Testis (tissue), 3 donors: ENCODE results near the gene PRDX6. TPM values are rescaled to one million over a fixed set of nuclear protein-coding genes. Genes with fewer than 3 reads are reported as not detected.

Experiments used
- DNase-seq: peaks from one replicate; pipeline ENCODE4 v3.0.0-alpha.2; 2019
- H3K27ac ChIP-seq, 2 donors: fragments of 200-600 bp; sonication (generic); one replicate each; pipeline ENCODE4 v1.5.1; 2019
- H3K27me3 ChIP-seq: fragments of 200-600 bp; sonication (generic); one replicate; pipeline ENCODE4 v1.5.1; 2019
- H3K36me3 ChIP-seq: fragments of 200-600 bp; sonication (generic); one replicate; pipeline ENCODE4 v1.5.1; 2017; ENCODE audit warnings: low read depth; ENCODE audit errors: missing control alignments
- H3K4me1 ChIP-seq: fragments of 200-600 bp; sonication (generic); one replicate; pipeline ENCODE4 v1.5.1; 2019
- H3K4me3 ChIP-seq, 2 donors: fragments of 200-600 bp; sonication (generic); one replicate each; pipeline ENCODE4 v1.5.1; 2017 to 2019
- H3K9me3 ChIP-seq: fragments of 200-600 bp; sonication (generic); one replicate; pipeline ENCODE4 v1.5.1; 2017
- CTCF ChIP-seq, 3 experiments: fragments of 450-650 bp in 2 of 3; fragments of 200-600 bp in 1 of 3; sonication (generic) in 1 of 3; IDR thresholded peaks; one replicate each; pipeline ENCODE4 v1.5.1; 2016 to 2019; ENCODE audit warnings: antibody characterized with exemption in 3 of 3, mild to moderate bottlenecking in 2 of 3, moderate library complexity in 1 of 3
- POLR2A ChIP-seq: fragments of 450-650 bp; IDR thresholded peaks from one replicate; pipeline ENCODE4 v1.6.1; 2017; ENCODE audit warnings: antibody characterized with exemption, mild to moderate bottlenecking, moderate library complexity
- WGBS, 2 donors: methylation state at CpG; one replicate each; pipeline ENCODE4 v1.1.5; 2018; 5-methylcytosine and 5-hydroxymethylcytosine counted together
- intact Hi-C: fragments of 100-400 bp; cut with DNase I; formaldehyde crosslinking; loops from one replicate; pipeline ENCODE4 v1.15.1; 2023; ENCODE audit warnings: low total_unique reads
- polyA plus RNA-seq: library from polyadenylated mRNA; stranded (reverse); fragments of 350-450 nt; fragmentation: Illumina TruSeq; extraction: RNeasy Lipid Tissue Mini Kit (QIAGEN cat#74804); gene quantifications from one replicate; pipeline ENCODE4 v1.2.3, GENCODE V29; 2014; ENCODE audit warnings: low read depth, low replicate concordance; ENCODE audit not compliant: insufficient read depth
- total RNA-seq, 2 donors: library from RNA; depleted of rRNA; stranded (reverse); fragments of >200 nt; gene quantifications; one replicate each; pipeline ENCODE4 v1.2.3, GENCODE V29; 2016

The PRDX6 gene
- total and polyA plus RNA-seq, 3 donors from 2014 or later: 376 to 458 (median 385) TPM

- no peak for DNase-seq
- WGBS, 2 donors: 70 to 74% methylated on average over 4 of the region's 4 CpGs
- TF ChIP-seq CTCF (IDR thresholded peaks at IDR 0.05) (no peak), POLR2A (no peak)
- Histone ChIP-seq H3K27ac (no peak overlapping the region), H3K27me3 (no peaks in the 10 kb centered on the region), H3K9me3 (no peaks in the 10 kb centered on the region), H3K4me3 (no peak overlapping the region), H3K36me3 (no peaks in the 10 kb centered on the region), H3K4me1 (no peaks in the 10 kb centered on the region)
- intact Hi-C loops: no loop called here
Observed at GRCh38 chr1:173499729-173500128, 22.6 kb downstream of the PRDX6 start.

DNA sequence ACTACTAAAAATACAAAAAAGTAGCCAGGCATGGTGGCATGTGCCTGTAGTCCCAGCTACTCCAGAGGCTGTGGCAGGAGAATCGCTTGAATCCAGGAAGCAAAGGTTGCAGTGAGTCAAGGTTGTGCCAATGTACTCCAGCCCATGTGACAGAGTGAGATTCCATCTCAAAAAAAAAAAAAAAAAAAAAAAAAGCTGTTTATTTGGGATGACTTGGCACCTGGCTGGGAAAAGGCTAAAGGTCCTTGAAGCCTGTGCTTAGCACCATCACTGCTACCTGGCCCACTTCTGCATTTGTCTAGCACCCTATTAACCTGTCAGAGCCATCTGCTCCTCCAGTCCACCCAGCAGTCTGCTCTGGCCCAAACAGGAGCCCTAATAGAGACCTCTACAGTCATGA, 25.0 kb downstream of the PRDX6 start:
- 73 to 75% methylated on average over 1 of the region's 1 CpG for WGBS, 2 donors
- no peaks in the 10 kb centered on the region for H3K36me3 ChIP-seq
- no peak for DNase-seq
- no peaks in the 10 kb centered on the region for H3K4me1 ChIP-seq
- TF ChIP-seq POLR2A (no peak), CTCF (IDR thresholded peaks at IDR 0.05) (no peak)
- H3K4me3 ChIP-seq: no peak overlapping the region
- intact Hi-C loops: no loop called here
- no peak overlapping the region for H3K27ac ChIP-seq
- H3K9me3 ChIP-seq: no peaks in the 10 kb centered on the region
- no peaks in the 10 kb centered on the region for H3K27me3 ChIP-seq

- whole genome bisulfite sequencing, 2 donors: 55 to 74% methylated on average over 4 of the region's 4 CpGs
- intact Hi-C loops: no loop called here
Observed at GRCh38 chr1:173503391-173503790, 26.3 kb downstream of the PRDX6 start.

GRCh38 chr1:173504268-173504667, 27.1 kb downstream of the PRDX6 start:
- no peaks in the 10 kb centered on the region for H3K4me1 ChIP-seq
- intact Hi-C loops: no loop called here

More at GRCh38 chr1:173503391-173503790, 26.3 kb downstream of the PRDX6 start:
- TF ChIP-seq POLR2A: no peak
- no peak for TF ChIP-seq CTCF (IDR thresholded peaks at IDR 0.05)
- H3K9me3 ChIP-seq: no peaks in the 10 kb centered on the region
- no peaks in the 10 kb centered on the region for H3K4me1 ChIP-seq
- no peak overlapping the region for H3K4me3 ChIP-seq
- H3K27me3 ChIP-seq: no peaks in the 10 kb centered on the region
- no peaks in the 10 kb centered on the region for H3K36me3 ChIP-seq
- no peak overlapping the region for H3K27ac ChIP-seq
- no peak for DNase-seq

DNA sequence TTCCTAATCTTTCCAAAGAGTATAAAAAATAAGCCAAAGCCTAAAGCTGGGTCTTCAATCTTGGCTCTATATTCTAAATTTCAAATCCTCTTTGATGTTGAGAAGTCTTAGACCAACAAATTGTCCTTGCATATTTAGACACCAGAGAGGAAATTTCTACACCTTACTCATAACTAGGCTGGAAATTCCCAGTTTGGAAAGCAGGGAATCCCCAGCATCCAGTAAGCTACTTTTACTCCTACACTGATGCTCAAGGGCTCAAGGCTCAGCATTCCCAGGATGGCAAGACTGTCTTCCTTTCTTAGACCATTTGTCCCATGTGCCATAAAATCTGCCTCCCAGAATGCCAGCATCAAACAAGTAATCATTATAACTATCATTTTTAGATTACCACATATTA, 28.3 kb downstream of the PRDX6 start:
- intact Hi-C loops: no loop called here
- TF ChIP-seq POLR2A: no peak
- H3K4me1 ChIP-seq: no peaks in the 10 kb centered on the region

More at GRCh38 chr1:173504268-173504667, 27.1 kb downstream of the PRDX6 start:
- WGBS, 2 donors: 91 to 95% methylated on average over 4 of the region's 4 CpGs
- no peak for TF ChIP-seq POLR2A
- H3K27me3 ChIP-seq: no peaks in the 10 kb centered on the region
- no peak overlapping the region for H3K27ac ChIP-seq
- no peak overlapping the region for H3K4me3 ChIP-seq
- H3K36me3 ChIP-seq: no peaks in the 10 kb centered on the region
- no peaks in the 10 kb centered on the region for H3K9me3 ChIP-seq
- no peak for DNase-seq

DNA sequence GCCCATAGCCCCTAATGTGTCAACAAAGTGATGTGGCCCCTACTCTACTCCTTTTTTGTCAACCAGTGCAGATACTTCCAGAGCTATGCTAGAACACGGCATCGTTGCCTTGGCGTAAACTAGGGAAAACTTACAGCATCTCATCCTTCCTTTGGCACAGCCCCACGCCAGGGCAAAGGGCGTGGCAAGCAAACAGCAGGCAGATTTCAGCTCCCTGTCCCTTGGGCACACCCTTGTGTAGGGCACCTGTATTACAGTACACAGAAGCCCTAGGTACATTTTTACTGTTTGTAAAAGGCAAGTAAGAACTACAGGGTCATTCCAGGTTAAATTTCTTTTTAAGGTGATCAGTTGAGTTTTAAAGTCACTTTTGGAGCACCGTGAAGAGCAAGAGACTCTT, 29.3 kb downstream of the PRDX6 start:
- no peaks in the 10 kb centered on the region for H3K27me3 ChIP-seq
- TF ChIP-seq CTCF (IDR thresholded peaks at IDR 0.05): no peak
- TF ChIP-seq POLR2A: no peak
- H3K9me3 ChIP-seq: no peaks in the 10 kb centered on the region
- H3K36me3 ChIP-seq: no peaks in the 10 kb centered on the region
- WGBS, 2 donors: 90 to 91% methylated on average over 5 to 6 of the region's 6 CpGs
- no peaks in the 10 kb centered on the region for H3K4me1 ChIP-seq
- no peak overlapping the region for H3K27ac ChIP-seq
- intact Hi-C loops: no loop called here
- no peak overlapping the region for H3K4me3 ChIP-seq
- DNase-seq: no peak

More for the DNA sequence above, 28.3 kb downstream of the PRDX6 start:
- H3K27ac ChIP-seq: no peak overlapping the region
- H3K9me3 ChIP-seq: no peaks in the 10 kb centered on the region
- H3K4me3 ChIP-seq: no peak overlapping the region
- no peaks in the 10 kb centered on the region for H3K36me3 ChIP-seq
- DNase-seq: no peak
- no peaks in the 10 kb centered on the region for H3K27me3 ChIP-seq
